NCI-H1694 treated with DMSO at 0.1 percent for 48 hours (cell line): ENCODE measurements around the gene C10orf90.

ENCODE experiments used
- DNase-seq: peaks from one replicate; lab custom pipeline; 2025; lab: John Stamatoyannopoulos, UW

The C10orf90 gene

GRCh38 chr10:126425489-126426065 is 244.9 kb downstream of the C10orf90 start:
- no peak for DNase-seq

GRCh38 chr10:126425032-126425431 is 245.5 kb downstream of the C10orf90 start:
- DNase-seq = no peak

GRCh38 chr10:126423732-126424491 is 246.6 kb downstream of the C10orf90 start:
- no peak for DNase-seq

GRCh38 chr10:126422567-126422966 is 247.9 kb downstream of the C10orf90 start:
- DNase-seq = no peak

- no peak for DNase-seq
Observed at GRCh38 chr10:126421756-126422256, 248.7 kb downstream of the C10orf90 start.

- DNase-seq = no peak
Observed at GRCh38 chr10:126420567-126421300, 249.8 kb downstream of the C10orf90 start.

- DNase-seq = no peak
Observed at GRCh38 chr10:126417220-126417825, 253.2 kb downstream of the C10orf90 start.

GRCh38 chr10:126409821-126410220 is 260.7 kb downstream of the C10orf90 start:
- no peak for DNase-seq

- DNase-seq = no peak
Observed at GRCh38 chr10:126408953-126409641, 261.4 kb downstream of the C10orf90 start.

GRCh38 chr10:126407831-126408230 is 262.7 kb downstream of the C10orf90 start:
- DNase-seq = no peak

- DNase-seq = no peak
Observed at GRCh38 chr10:126405239-126405775, 265.2 kb downstream of the C10orf90 start.

GRCh38 chr10:126402721-126403695 is 267.5 kb downstream of the C10orf90 start:
- no peak for DNase-seq

- DNase-seq = no peak
Observed at GRCh38 chr10:126400641-126401040, 269.9 kb downstream of the C10orf90 start.

- no peak for DNase-seq
Observed at GRCh38 chr10:126398924-126399323, 271.6 kb downstream of the C10orf90 start.

GRCh38 chr10:126398383-126398743 is 272.1 kb downstream of the C10orf90 start:
- DNase-seq = no peak

GRCh38 chr10:126397640-126398382 is 272.7 kb downstream of the C10orf90 start:
- no peak for DNase-seq

- DNase-seq = no peak
Observed at GRCh38 chr10:126397156-126397555, 273.3 kb downstream of the C10orf90 start.

GRCh38 chr10:126394948-126395347 is 275.5 kb downstream of the C10orf90 start:
- no peak for DNase-seq

GRCh38 chr10:126393076-126393475 is 277.4 kb downstream of the C10orf90 start:
- DNase-seq = no peak

- DNase-seq = no peak
Observed at GRCh38 chr10:126392469-126392868, 278.0 kb downstream of the C10orf90 start.
